Coronary artery (tissue), 2 donors: ENCODE results near the gene LAMA4.

Experiments
- DNase-seq: peaks from one replicate; pipeline ENCODE4 v3.0.0-alpha.2; 2017; ENCODE audit warnings: low spot score
- H3K27ac ChIP-seq, 2 donors: fragments of 200-600 bp; sonication (generic); one replicate each; pipeline ENCODE4 v1.5.1; 2016 to 2019
- H3K4me3 ChIP-seq: fragments of 200-600 bp; sonication (generic); 2 replicates; pipeline ENCODE4 v1.5.1; 2016; ENCODE audit warnings: mild to moderate bottlenecking, moderate library complexity
- TF ChIP-seq, protein P1 (sequence below): fragments of 200-600 bp; sonication (generic); IDR thresholded peaks from one replicate; pipeline ENCODE4 v1.5.1; 2019; ENCODE audit warnings: antibody characterized with exemption

LAMA4 gene

DNA sequence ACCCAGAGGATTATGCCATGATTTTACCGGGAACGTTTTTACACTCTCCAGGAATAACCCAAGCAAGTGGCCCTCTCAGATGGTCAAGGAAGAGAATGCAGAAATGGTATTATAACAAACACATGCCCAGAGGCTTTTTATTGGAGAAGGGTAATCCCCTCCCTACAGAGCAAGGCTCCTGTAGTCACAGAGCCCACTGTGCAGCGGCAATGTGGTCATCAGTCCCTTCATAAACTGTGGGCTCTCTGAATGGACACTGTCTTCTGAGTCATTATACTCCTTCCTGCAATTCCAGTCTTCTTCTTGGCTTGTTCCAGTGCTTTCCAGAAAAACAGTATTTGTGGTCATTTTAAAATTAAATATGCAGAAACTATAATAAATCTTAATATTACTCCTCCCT, 74.7 kb downstream of the LAMA4 start:
- TF ChIP-seq, protein P1, sequence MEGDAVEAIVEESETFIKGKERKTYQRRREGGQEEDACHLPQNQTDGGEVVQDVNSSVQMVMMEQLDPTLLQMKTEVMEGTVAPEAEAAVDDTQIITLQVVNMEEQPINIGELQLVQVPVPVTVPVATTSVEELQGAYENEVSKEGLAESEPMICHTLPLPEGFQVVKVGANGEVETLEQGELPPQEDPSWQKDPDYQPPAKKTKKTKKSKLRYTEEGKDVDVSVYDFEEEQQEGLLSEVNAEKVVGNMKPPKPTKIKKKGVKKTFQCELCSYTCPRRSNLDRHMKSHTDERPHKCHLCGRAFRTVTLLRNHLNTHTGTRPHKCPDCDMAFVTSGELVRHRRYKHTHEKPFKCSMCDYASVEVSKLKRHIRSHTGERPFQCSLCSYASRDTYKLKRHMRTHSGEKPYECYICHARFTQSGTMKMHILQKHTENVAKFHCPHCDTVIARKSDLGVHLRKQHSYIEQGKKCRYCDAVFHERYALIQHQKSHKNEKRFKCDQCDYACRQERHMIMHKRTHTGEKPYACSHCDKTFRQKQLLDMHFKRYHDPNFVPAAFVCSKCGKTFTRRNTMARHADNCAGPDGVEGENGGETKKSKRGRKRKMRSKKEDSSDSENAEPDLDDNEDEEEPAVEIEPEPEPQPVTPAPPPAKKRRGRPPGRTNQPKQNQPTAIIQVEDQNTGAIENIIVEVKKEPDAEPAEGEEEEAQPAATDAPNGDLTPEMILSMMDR: no peak
- Histone ChIP-seq H3K27ac (no peak overlapping the region), H3K4me3 (no peak overlapping the region)
- DNase-seq: no peak

DNA sequence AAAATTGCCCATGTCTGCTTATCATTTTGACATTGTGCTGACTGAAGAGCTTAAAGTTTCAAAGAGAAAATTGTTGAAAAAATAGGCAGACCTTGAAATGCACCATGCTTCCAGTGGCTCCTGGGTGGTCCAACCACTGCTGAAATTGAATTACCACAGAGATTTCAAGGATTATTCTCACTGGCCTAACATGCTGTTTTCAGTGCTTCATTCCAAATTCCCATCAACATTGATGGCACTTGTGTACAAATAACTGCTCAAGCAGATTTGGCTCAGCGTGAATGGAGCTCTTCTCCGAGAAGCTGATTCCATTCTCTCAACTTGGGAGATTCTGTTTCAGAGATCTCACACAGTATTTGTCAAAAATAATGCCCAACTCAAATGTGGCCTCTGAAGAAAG, 75.5 kb downstream of the LAMA4 start:
- no peak overlapping the region for H3K4me3 ChIP-seq
- no peak for DNase-seq
- TF ChIP-seq, protein P1: no peak
- H3K27ac ChIP-seq: peak overlapping the region in 1 of 2 donors; percentile 3

- no peak overlapping the region for H3K27ac ChIP-seq
- no peak overlapping the region for H3K4me3 ChIP-seq
- TF ChIP-seq, protein P1: no peak
- no peak for DNase-seq
Measured at GRCh38 chr6:112177092-112177491, 77.3 kb downstream of the LAMA4 start.

DNA sequence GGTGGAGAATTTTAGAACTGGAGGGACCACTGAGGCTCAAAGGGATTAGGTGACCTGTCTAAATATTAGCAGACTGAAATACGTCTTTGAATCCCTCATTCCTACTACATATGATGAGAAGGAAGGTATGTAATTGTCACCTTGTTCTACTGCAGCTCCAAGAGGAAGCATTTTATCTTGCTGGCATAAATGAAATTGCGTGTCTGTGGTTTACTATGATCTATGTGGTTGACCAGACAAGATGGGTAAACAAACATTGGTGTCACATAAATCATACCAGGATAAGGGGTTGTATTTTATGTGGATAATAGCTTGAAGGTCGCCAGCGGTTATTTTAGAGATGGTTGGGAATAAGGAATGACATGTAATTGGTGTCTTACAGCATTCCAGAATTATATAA, 78.2 kb downstream of the LAMA4 start:
- no peak overlapping the region for H3K27ac ChIP-seq
- no peak overlapping the region for H3K4me3 ChIP-seq
- DNase-seq: no peak
- TF ChIP-seq, protein P1: no peak

DNA sequence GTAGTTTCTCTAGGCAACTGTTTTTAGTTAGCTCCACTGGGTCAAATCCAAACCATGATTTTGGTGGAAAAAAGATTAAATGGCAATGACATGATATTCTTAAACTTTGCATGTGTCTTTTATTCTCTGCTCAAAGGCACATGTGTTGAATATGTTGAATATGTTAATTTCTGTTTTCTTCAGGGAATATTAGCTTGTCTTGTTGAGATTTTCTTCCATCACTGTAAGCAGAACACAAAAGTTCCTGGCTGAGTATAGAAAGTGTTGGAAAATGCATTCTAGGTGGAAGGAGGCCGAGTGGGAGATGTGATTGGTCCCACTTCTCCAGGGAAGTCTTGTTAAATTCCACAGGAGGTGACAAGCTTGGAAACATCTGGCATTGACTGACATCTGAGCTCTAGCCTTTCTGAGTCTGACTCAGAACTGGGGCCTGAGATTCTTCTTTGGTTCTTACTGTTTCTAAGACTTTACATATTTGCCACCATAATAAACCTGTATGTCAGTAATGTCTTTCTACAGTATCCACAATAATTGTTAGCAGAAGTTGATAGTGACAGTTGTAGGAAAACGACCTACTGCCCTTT, 81.1 kb downstream of the LAMA4 start:
- TF ChIP-seq, protein P1: no peak
- no peak overlapping the region for H3K4me3 ChIP-seq
- no peak overlapping the region for H3K27ac ChIP-seq
- DNase-seq: no peak

GRCh38 chr6:112172540-112172939, 81.8 kb downstream of the LAMA4 start:
- Histone ChIP-seq H3K4me3 (no peak overlapping the region), H3K27ac (no peak overlapping the region)
- no peak for DNase-seq
- TF ChIP-seq, protein P1: no peak

GRCh38 chr6:112169541-112169940, 84.8 kb downstream of the LAMA4 start:
- TF ChIP-seq, protein P1: no peak
- no peak overlapping the region for H3K27ac ChIP-seq
- no peak for DNase-seq
- H3K4me3 ChIP-seq: no peak overlapping the region
